Naive thymus-derived CD8-positive, alpha-beta T cell (primary cell): ENCODE data around the gene PCBP1. TPM values are rescaled to one million over a fixed set of nuclear protein-coding genes. Genes with fewer than 3 reads are reported as not detected.
A peak's percentile ranks its signal among the peaks of the same experiment; 100 is the strongest.

Source experiments
- ATAC-seq, 2 donors: fragments of 150-1000 bp; cut with Tn5 transposase in 1 of 2; sonication (Bioruptor Pico), chemical (Tn5 transposase) in 1 of 2; 1 replicate in 1 of 2; 2 replicates in 1 of 2; pipeline ENCODE4 v1.10.0; 2021; ENCODE audit warnings: mild to moderate bottlenecking in 2 of 2, moderate library complexity in 2 of 2
- POLR2A ChIA-PET: fragments of 350-600 bp; sonication (Branson Sonifier 250); formaldehyde crosslinking; loops from one replicate; lab custom pipeline; 2021; ENCODE audit warnings: antibody characterized with exemption; lab: Charles Lee
- DNase-seq, 10 donors: peaks; one replicate each; pipeline versions ENCODE4 v3.0.0 to v3.0.0-alpha.2; 2020 to 2022
- H3K27ac Mint-ChIP-seq, 10 donors: one replicate each; pipeline ENCODE4 v1.8.0; 2020 to 2022; ENCODE audit warnings: mild to moderate bottlenecking in 10 of 10, mixed read lengths in 10 of 10, moderate library complexity in 4 of 10, inconsistent platforms in 1 of 10
- H3K27me3 Mint-ChIP-seq, 5 donors: one replicate each; pipeline ENCODE4 v1.8.0; 2021 to 2022; ENCODE audit warnings: mixed read lengths in 5 of 5
- H3K36me3 Mint-ChIP-seq, 3 donors: one replicate each; pipeline ENCODE4 v1.8.0; 2020 to 2022; ENCODE audit warnings: mixed read lengths in 3 of 3, mild to moderate bottlenecking in 2 of 3, inconsistent platforms in 1 of 3
- H3K4me1 Mint-ChIP-seq, 4 donors: one replicate each; pipeline ENCODE4 v1.8.0; 2021 to 2022; ENCODE audit warnings: mixed read lengths in 4 of 4
- H3K4me3 Mint-ChIP-seq, 10 donors: one replicate each; pipeline ENCODE4 v1.8.0; 2020 to 2022; ENCODE audit warnings: mild to moderate bottlenecking in 10 of 10, mixed read lengths in 10 of 10, moderate library complexity in 6 of 10, inconsistent platforms in 1 of 10
- H3K9me3 Mint-ChIP-seq, 9 donors: one replicate each; pipeline ENCODE4 v1.8.0; 2020 to 2022; ENCODE audit warnings: mixed read lengths in 9 of 9, mild to moderate bottlenecking in 3 of 9, inconsistent platforms in 1 of 9, moderate library complexity in 1 of 9
- polyA plus RNA-seq, 3 donors: library from polyadenylated mRNA; unstranded; fragments of 300-500 nt; fragmentation: Illumina TruSeq; gene quantifications; one replicate each; pipeline ENCODE4 v1.2.3, GENCODE V29; 2021
- total RNA-seq, 8 experiments: library from RNA in 2 of 8; stranded (reverse) in 2 of 8; gene quantifications; one replicate each; pipeline ENCODE4 v1.2.3 and lab custom pipeline; 2021 to 2026

The PCBP1 gene
- total and polyA plus RNA-seq, 5 experiments from 2014 or later = 159 to 393 (median 218) TPM

- peaks cover 22 to 67% (median 59%) of the 10 kb centered on the region in 4 donors for H3K4me1 Mint-ChIP-seq
- no peak for ATAC-seq
- H3K36me3 Mint-ChIP-seq = peaks cover 12 to 57% (median 40%) of the 10 kb centered on the region in 3 donors
- H3K27ac Mint-ChIP-seq = peak overlapping the region; percentile 80 to 100 (median 95)
- DNase-seq = no peak
- peaks cover 0 to 4% (median 0%) of the 10 kb centered on the region in 5 donors for H3K27me3 Mint-ChIP-seq
- POLR2A ChIA-PET = interaction anchor here (1.0 to 21.0 kb wide), 7 partner anchors 8 to 169 kb away, joined by 3 to 1727 read pairs (median 109); partner anchors contain the start of gene MXD1
- H3K4me3 Mint-ChIP-seq = peak overlapping the region; percentile 39 to 98 (median 70)
- peaks cover 0 to 4% (median 0%) of the 10 kb centered on the region in 9 donors for H3K9me3 Mint-ChIP-seq
Observed at GRCh38 chr2:70083344-70084156, 3.7 kb upstream of the PCBP1 start.

GRCh38 chr2:70084973-70085710 is 2.1 kb upstream of the PCBP1 start:
- peaks cover 12 to 57% (median 36%) of the 10 kb centered on the region in 3 donors for H3K36me3 Mint-ChIP-seq
- peaks cover 0 to 4% (median 0%) of the 10 kb centered on the region in 9 donors for H3K9me3 Mint-ChIP-seq

GRCh38 chr2:70085711-70086277 is 1.5 kb upstream of the PCBP1 start:
- H3K4me3 Mint-ChIP-seq = peak overlapping the region; percentile 88 to 99 (median 96)
- peaks cover 12 to 50% (median 34%) of the 10 kb centered on the region in 3 donors for H3K36me3 Mint-ChIP-seq
- peaks cover 27 to 67% (median 57%) of the 10 kb centered on the region in 4 donors for H3K4me1 Mint-ChIP-seq

More at GRCh38 chr2:70084973-70085710, 2.1 kb upstream of the PCBP1 start:
- Mint-ChIP-seq H3K4me1 (peaks cover 25 to 66% (median 54%) of the 10 kb centered on the region in 4 donors), H3K27ac (peak overlapping the region; percentile 99 to 100 (median 100)), H3K4me3 (peak overlapping the region; percentile 88 to 99 (median 96)), H3K27me3 (peaks cover 0 to 4% (median 0%) of the 10 kb centered on the region in 5 donors)
- POLR2A ChIA-PET = interaction anchor here (0.6 to 21.0 kb wide), 23 partner anchors 10 to 442 kb away, joined by 3 to 1727 read pairs (median 7); partner anchors contain the start of genes AAK1, C2orf42, FAM136A and MXD1
- DNase-seq (peak in 9 of 10 donors; percentile 44 to 83 (median 60)), ATAC-seq (peak; percentile 14 to 31)

GRCh38 chr2:70086278-70086837 is 919 bp upstream of the PCBP1 start:
- ATAC-seq (peak; percentile 54 to 56), DNase-seq (peak in 9 of 10 donors; percentile 55 to 96 (median 79))
- peaks cover 30 to 67% (median 60%) of the 10 kb centered on the region in 4 donors for H3K4me1 Mint-ChIP-seq
- POLR2A ChIA-PET = interaction anchor here (0.6 to 21.0 kb wide), 30 partner anchors 8 to 1044 kb away, joined by 3 to 1727 read pairs (median 5); partner anchors contain the start of genes AAK1, C2orf42, FAM136A and MPHOSPH10
- H3K27ac Mint-ChIP-seq = peak overlapping the region; percentile 99 to 100 (median 100)
- peaks cover 0 to 4% (median 0%) of the 10 kb centered on the region in 5 donors for H3K27me3 Mint-ChIP-seq
- peaks cover 12 to 45% (median 32%) of the 10 kb centered on the region in 3 donors for H3K36me3 Mint-ChIP-seq
- peaks cover 0 to 4% (median 0%) of the 10 kb centered on the region in 9 donors for H3K9me3 Mint-ChIP-seq
- peak overlapping the region; percentile 88 to 99 (median 96) for H3K4me3 Mint-ChIP-seq

More at GRCh38 chr2:70085711-70086277, 1.5 kb upstream of the PCBP1 start:
- no peak for ATAC-seq
- POLR2A ChIA-PET = interaction anchor here (0.6 to 21.0 kb wide), 22 partner anchors 9 to 442 kb away, joined by 3 to 1727 read pairs (median 8); partner anchors contain the start of genes AAK1, C2orf42, FAM136A and MXD1
- DNase-seq = peak in 1 of 10 donors; percentile 53
- Mint-ChIP-seq H3K9me3 (peaks cover 0 to 4% (median 0%) of the 10 kb centered on the region in 9 donors), H3K27me3 (peaks cover 0 to 4% (median 0%) of the 10 kb centered on the region in 5 donors), H3K27ac (peak overlapping the region; percentile 99 to 100 (median 100))

DNA sequence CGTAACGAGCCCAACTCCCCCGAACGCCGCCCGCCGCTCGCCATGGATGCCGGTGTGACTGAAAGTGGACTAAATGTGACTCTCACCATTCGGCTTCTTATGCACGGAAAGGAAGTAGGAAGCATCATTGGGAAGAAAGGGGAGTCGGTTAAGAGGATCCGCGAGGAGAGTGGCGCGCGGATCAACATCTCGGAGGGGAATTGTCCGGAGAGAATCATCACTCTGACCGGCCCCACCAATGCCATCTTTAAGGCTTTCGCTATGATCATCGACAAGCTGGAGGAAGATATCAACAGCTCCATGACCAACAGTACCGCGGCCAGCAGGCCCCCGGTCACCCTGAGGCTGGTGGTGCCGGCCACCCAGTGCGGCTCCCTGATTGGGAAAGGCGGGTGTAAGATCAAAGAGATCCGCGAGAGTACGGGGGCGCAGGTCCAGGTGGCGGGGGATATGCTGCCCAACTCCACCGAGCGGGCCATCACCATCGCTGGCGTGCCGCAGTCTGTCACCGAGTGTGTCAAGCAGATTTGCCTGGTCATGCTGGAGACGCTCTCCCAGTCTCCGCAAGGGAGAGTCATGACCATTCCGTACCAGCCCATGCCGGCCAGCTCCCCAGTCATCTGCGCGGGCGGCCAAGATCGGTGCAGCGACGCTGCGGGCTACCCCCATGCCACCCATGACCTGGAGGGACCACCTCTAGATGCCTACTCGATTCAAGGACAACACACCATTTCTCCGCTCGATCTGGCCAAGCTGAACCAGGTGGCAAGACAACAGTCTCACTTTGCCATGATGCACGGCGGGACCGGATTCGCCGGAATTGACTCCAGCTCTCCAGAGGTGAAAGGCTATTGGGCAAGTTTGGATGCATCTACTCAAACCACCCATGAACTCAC is 673 bp downstream of the PCBP1 start:
- DNase-seq (peak in 3 of 10 donors; percentile 37 to 43 (median 38)), ATAC-seq (no peak)
- peaks cover 0 to 4% (median 0%) of the 10 kb centered on the region in 9 donors for H3K9me3 Mint-ChIP-seq
- H3K36me3 Mint-ChIP-seq = peaks cover 12 to 35% (median 25%) of the 10 kb centered on the region in 3 donors
- H3K4me3 Mint-ChIP-seq = peak overlapping the region; percentile 93 to 99 (median 97)
- H3K27ac Mint-ChIP-seq = peak overlapping the region; percentile 84 to 100 (median 100)
- POLR2A ChIA-PET = interaction anchor here (0.6 to 21.0 kb wide), 13 partner anchors 7 to 651 kb away, joined by 3 to 1727 read pairs (median 30); partner anchors contain the start of genes C2orf42, MXD1, NFU1 and PCYOX1
- peaks cover 0 to 4% (median 0%) of the 10 kb centered on the region in 5 donors for H3K27me3 Mint-ChIP-seq
- H3K4me1 Mint-ChIP-seq = peaks cover 35 to 73% (median 68%) of the 10 kb centered on the region in 4 donors

- H3K4me3 Mint-ChIP-seq = peak overlapping the region; percentile 93 to 99 (median 97)
- POLR2A ChIA-PET = interaction anchor here (0.7 to 21.0 kb wide), 8 partner anchors 10 to 205 kb away, joined by 3 to 1727 read pairs (median 74); partner anchors contain the start of genes C2orf42, MXD1 and SNRPG
- DNase-seq (no peak), ATAC-seq (no peak)
- peaks cover 0 to 4% (median 0%) of the 10 kb centered on the region in 9 donors for H3K9me3 Mint-ChIP-seq
- peaks cover 35 to 72% (median 67%) of the 10 kb centered on the region in 4 donors for H3K4me1 Mint-ChIP-seq
- peaks cover 12 to 28% (median 18%) of the 10 kb centered on the region in 3 donors for H3K36me3 Mint-ChIP-seq
- H3K27ac Mint-ChIP-seq = peak overlapping the region; percentile 84 to 100 (median 100)
- peaks cover 0 to 4% (median 0%) of the 10 kb centered on the region in 5 donors for H3K27me3 Mint-ChIP-seq
Observed at GRCh38 chr2:70088598-70089219, 1.4 kb downstream of the PCBP1 start.

GRCh38 chr2:70089220-70089982 is 2.1 kb downstream of the PCBP1 start:
- H3K9me3 Mint-ChIP-seq = peaks cover 0 to 4% (median 0%) of the 10 kb centered on the region in 9 donors
- H3K36me3 Mint-ChIP-seq = peaks cover 12 to 28% (median 17%) of the 10 kb centered on the region in 3 donors
- H3K27me3 Mint-ChIP-seq = peaks cover 0 to 4% (median 0%) of the 10 kb centered on the region in 5 donors
- peak overlapping the region; percentile 93 to 99 (median 97) for H3K4me3 Mint-ChIP-seq
- ATAC-seq (no peak), DNase-seq (peak in 3 of 10 donors; percentile 16 to 69 (median 20))
- H3K4me1 Mint-ChIP-seq = peaks cover 36 to 72% (median 67%) of the 10 kb centered on the region in 4 donors
- POLR2A ChIA-PET = interaction anchor here (0.7 to 21.0 kb wide), 7 partner anchors 10 to 175 kb away, joined by 3 to 1727 read pairs (median 109); partner anchors contain the start of genes C2orf42 and MXD1
- H3K27ac Mint-ChIP-seq = peak overlapping the region; percentile 84 to 100 (median 100)

DNA sequence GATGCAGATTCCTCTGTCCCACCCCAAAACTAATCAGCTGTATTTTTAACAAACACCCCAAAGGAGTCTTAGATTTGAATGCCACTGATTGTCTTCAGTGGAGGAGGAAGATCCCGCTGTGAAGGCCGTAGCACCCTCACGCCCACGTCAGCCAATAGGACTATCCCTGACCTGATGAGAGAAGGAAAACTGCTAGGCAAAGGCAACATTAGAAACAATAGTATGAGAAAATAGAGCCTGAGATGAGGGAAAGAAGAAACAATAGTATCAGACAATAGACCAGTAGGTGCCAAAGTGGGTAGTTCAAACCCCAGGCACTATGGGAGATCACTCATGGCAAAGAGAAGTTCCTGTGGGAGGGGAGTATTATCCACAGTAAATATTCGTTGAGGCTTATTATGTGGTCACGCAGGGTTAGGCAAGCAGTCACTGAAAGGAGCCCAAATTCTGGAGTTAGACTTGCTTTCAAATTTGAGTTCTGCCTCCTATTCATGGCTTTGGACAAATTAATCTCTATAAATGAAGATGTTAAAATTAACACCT is 2.8 kb downstream of the PCBP1 start:
- peak overlapping the region; percentile 93 to 99 (median 97) for H3K4me3 Mint-ChIP-seq
- POLR2A ChIA-PET = interaction anchor here (0.6 to 21.0 kb wide), 6 partner anchors 9 to 176 kb away, joined by 4 to 1727 read pairs (median 174); partner anchors contain the start of gene MXD1
- peaks cover 40 to 72% (median 69%) of the 10 kb centered on the region in 4 donors for H3K4me1 Mint-ChIP-seq
- DNase-seq (no peak), ATAC-seq (no peak)
- H3K36me3 Mint-ChIP-seq = peaks cover 12 to 28% (median 16%) of the 10 kb centered on the region in 3 donors
- H3K27ac Mint-ChIP-seq = peak overlapping the region; percentile 84 to 100 (median 99)
- peaks cover 0 to 4% (median 0%) of the 10 kb centered on the region in 5 donors for H3K27me3 Mint-ChIP-seq
- H3K9me3 Mint-ChIP-seq = peaks cover 0 to 4% (median 0%) of the 10 kb centered on the region in 9 donors
